Measurements from ENCODE around the gene NT5C3A. TPM values are rescaled to one million over a fixed set of nuclear protein-coding genes. Genes with fewer than 3 reads are reported as not detected.

NT5C3A gene
- total RNA-seq, 1 experiment from 2014 or later, result 34.2 TPM

DNA sequence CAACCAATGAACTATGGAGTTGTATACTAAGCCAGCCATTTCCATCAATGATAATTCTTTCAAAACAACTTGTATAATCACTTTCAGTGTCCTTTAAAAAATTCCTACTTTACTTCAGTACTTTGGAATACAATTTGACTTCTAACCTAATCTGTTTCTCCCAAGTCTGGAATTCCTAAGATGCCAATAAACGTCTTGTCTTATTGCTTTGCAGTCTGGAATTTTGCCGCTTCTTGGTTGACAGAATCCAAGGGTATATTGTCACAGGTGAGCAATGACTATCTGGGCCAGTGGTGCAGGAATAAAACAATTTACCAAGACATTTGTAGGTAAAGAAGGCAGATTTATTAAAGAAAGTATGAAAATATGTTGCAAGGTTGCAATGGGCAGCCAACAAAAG, 24.8 kb upstream of the NT5C3A start:
- no peaks in the 10 kb centered on the region for H3K27me3 ChIP-seq
- DNase-seq, result no peak
- no peaks in the 10 kb centered on the region for H3K36me3 ChIP-seq
- H3K4me3 ChIP-seq, result no peak overlapping the region
- H3K9me3 ChIP-seq, result no peaks in the 10 kb centered on the region

DNA sequence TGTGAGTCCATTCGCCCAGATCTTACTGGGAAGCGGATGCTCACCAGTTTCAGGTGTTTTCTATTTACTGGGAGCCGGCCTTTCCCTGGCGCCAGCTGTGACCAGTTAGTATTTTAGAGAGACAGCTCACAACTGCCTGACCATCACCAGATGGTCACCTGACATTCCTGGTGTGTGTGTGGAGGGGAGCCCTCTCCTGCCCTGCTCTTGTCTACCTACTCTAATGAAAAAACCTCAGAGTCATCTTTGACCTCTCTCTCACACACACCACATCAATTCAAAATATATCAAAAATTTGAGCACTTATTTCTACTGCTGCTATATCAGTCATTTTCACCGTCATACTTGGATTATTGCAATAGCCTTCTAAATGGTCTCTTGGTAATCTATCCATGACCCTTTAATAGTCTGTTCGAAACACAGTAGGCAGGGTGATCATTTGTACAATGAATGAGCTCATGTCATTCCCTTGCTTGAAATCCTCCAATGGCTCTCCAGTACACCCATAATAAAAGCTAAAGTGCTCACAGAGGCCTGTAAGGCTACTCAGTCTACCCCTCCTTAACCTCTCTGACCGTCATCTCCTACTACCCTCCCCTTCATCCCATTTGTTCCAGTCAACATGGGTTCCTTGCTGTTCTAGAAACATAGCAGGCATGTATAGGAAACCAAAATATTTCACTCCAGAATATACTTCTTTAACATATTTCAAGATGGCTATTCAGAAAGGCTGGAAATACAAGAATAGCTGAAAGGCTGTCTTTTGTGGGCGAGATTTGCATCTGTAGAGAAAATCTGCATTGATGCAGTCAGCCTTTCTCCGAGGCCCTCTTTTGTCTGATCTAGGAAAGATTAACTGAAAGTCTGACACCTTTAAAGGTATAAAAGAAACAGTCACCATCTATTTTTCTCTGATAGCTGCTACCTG, 17.5 kb upstream of the NT5C3A start:
- no peaks in the 10 kb centered on the region for H3K36me3 ChIP-seq
- H3K4me3 ChIP-seq, result no peak overlapping the region
- no peak for DNase-seq
- H3K27me3 ChIP-seq, result no peaks in the 10 kb centered on the region
- no peaks in the 10 kb centered on the region for H3K9me3 ChIP-seq

DNA sequence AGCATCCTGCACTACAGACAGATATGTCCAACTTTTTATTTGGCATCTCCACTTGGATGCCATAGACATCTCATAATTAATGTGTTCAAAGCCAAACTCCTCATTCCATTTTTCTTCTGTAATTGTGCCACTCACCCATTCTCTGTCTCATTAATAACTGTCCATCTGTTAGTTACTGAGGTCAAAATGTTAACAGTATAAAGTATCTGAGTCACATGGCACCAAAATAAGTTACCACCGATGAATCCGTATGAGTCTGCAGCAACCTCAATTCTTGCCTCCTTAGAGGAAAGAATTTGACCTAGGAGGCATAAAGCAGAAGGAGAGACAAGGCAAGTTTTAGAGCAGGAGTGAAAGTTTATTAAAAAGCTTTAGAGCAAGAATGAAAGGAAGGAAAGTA, 16.5 kb upstream of the NT5C3A start:
- Histone ChIP-seq H3K4me3 (no peak overlapping the region), H3K27me3 (no peaks in the 10 kb centered on the region), H3K36me3 (no peaks in the 10 kb centered on the region), H3K9me3 (no peaks in the 10 kb centered on the region)
- no peak for DNase-seq

DNA sequence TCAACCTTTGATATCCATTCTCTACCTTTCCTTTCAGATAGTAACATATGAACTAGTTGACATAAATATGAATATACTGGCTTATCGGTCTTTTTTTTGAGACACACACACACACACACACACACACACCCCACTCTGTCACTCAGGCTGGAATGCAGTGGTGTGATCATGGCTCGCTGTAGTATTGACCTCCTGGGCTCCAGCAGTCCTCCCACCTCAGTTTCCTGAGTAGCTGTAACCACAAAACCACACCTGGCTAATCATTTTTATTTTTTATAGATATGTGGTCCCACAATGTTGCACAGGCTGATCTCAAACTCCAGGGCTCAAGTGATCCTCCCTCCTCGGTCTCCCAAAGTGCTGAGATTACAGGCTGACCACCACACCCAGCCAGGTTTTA, 14.2 kb upstream of the NT5C3A start:
- no peaks in the 10 kb centered on the region for H3K9me3 ChIP-seq
- H3K27me3 ChIP-seq, result no peaks in the 10 kb centered on the region
- no peak for DNase-seq
- no peaks in the 10 kb centered on the region for H3K36me3 ChIP-seq
- H3K4me3 ChIP-seq, result no peak overlapping the region

DNA sequence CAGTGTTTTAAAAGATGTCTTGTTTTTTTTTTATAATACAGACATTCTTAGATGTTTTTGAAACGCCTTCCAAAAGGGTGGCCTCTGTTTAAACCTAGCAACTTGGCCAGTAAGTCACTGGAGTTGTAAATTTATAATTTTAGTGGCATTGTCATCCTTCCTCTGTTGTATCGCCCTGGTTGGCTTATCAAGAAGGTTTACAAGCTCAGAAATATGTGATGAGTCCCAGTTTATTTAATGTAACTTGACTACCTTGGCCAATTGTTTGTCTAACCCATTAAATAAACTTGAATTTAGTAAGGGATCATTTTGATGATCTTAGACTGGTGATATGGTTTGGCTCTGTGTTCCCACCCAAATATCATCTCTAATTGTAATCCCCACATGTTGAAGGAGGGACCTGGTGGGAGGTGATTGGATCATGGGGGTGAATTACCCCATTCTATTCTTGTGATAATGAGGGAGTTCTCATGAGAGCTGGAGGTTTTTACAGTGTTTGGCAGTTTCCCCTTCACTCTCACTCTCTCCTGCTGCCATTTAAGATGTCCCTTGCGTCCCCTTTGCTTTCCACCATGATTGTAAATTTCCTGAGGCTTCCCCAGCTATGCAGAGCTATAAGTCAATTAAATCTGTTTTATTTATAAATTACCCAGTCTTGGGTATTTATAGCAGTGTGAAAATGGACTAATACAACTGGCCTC, 13.4 kb upstream of the NT5C3A start:
- no peaks in the 10 kb centered on the region for H3K9me3 ChIP-seq
- H3K27me3 ChIP-seq, result no peaks in the 10 kb centered on the region
- no peaks in the 10 kb centered on the region for H3K36me3 ChIP-seq
- DNase-seq, result no peak
- H3K4me3 ChIP-seq, result no peak overlapping the region

DNA sequence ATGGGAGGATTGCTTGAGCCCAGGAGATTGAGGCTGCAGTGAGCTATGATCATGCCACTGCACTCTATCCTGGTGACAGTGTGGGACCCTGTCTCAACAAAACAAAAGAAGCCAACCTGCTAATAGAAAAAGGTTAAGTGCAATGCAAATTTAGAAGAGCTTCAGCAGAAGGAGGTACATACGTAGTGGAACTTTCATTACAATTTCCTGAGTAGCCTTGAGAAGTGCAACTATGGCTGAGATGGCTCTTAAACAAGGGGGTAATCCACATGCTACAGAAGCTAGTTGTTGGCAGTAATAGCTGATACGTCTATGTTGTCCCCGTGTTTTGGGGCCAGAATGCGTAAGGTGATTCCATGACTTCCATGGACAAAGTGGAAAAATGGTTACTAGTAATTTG, 10.7 kb upstream of the NT5C3A start:
- DNase-seq, result no peak
- peaks cover 10% of the 10 kb centered on the region for H3K9me3 ChIP-seq
- H3K4me3 ChIP-seq, result no peak overlapping the region
- no peaks in the 10 kb centered on the region for H3K27me3 ChIP-seq
- no peaks in the 10 kb centered on the region for H3K36me3 ChIP-seq

DNA sequence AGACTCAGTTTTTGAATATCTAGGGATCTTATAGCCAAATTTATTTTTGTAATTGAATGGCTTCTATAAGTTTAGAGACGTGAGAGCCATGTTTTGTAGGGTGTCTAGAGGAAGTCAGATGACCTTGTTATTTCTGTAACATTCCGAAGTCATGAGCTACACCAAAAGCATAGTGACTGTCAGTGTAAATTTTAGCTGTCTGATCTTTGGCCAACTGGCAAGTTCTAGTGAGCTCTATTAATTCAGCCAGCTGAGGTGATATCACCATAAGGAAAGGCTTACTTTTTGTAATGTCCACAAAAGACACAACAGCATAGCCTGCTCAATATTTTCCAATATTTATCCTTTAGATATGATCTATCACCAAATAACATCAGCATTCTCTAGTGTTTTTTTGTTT, 9.9 kb upstream of the NT5C3A start:
- Histone ChIP-seq H3K4me3 (no peak overlapping the region), H3K9me3 (peaks cover 10% of the 10 kb centered on the region), H3K27me3 (no peaks in the 10 kb centered on the region), H3K36me3 (no peaks in the 10 kb centered on the region)
- DNase-seq, result peak; percentile 23

DNA sequence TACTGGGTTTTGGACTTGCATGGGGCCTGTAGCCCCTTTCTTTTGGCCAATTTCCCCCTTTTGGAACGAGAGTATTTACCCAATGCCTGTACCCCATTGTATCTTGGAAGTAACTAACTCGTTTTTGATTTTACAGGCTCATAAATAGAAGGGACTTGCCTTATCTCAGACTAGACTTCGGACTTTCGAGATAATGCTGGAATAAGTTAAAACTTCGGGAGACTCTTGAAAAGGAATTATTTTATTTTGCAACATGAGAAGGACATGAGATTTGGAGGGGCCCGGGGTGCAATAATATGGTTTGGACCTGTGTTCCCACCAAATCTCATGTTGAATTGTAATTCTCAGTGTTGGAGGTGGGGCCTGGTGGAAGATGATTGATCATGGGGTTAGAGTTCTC, 8.3 kb upstream of the NT5C3A start:
- Histone ChIP-seq H3K27me3 (no peaks in the 10 kb centered on the region), H3K4me3 (no peak overlapping the region), H3K9me3 (peaks cover 13% of the 10 kb centered on the region), H3K36me3 (no peaks in the 10 kb centered on the region)
- no peak for DNase-seq

DNA sequence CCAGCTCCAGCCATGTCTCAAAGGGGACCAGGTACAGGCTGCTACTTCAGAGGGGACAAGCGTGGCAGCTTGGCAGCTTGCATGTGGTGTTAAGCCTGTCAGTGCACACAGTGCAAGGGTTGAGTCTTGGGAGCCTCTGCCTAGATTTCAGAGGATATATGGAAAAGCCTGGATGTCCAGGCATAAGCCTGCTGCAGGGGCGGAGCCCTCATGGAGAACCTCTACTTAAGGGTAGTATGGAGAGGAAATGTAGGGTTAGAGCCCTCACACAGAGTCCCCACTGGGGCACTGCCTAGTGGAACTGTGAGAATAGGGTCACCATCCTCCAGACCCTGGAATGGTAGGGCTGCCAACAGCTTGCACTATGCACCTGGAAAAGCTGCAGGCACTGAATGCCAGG, 7.7 kb upstream of the NT5C3A start:
- DNase-seq, result no peak
- Histone ChIP-seq H3K4me3 (no peak overlapping the region), H3K9me3 (peaks cover 13% of the 10 kb centered on the region), H3K36me3 (no peaks in the 10 kb centered on the region), H3K27me3 (no peaks in the 10 kb centered on the region)

DNA sequence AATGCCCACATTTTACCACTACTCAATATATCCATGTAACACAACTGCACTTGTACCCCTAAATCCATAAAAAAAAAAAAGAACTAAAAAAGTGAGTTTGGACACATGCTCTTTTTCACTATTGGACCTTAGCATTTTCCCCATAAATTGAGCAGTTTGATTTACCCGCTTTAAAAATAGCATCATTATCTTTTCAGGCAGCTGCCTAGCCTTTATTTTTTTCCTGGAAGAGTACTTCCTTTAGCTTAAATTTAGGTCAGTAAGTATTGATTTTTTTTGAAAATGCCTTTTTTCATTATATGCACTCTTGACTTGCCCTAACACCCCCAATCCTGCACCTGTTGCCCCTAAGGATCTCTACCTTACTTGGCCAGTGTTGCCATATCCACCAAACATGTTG, 5.3 kb upstream of the NT5C3A start:
- Histone ChIP-seq H3K9me3 (peaks cover 13% of the 10 kb centered on the region), H3K4me3 (no peak overlapping the region), H3K27me3 (no peaks in the 10 kb centered on the region), H3K36me3 (no peaks in the 10 kb centered on the region)
- no peak for DNase-seq

DNA sequence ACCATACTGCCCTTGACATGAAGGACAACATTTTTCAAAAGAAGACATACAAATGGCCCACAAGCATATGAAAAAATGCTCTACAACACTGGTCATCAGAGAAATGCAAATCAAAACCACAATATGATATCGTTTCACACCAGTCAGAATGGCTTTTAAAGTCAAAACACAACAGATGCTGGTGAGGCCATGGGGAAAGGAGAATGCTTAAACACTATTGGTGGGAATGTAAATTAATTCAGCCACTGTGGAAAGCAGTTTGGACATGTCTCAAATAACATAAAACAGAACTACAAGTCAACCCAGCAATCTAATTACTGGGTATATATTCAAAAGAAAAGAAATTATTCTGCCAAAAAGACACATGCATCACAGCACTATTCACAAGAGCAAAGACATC, 4.2 kb upstream of the NT5C3A start:
- H3K4me3 ChIP-seq, result no peak overlapping the region
- peaks cover 13% of the 10 kb centered on the region for H3K9me3 ChIP-seq
- no peak for DNase-seq
- H3K27me3 ChIP-seq, result no peaks in the 10 kb centered on the region
- H3K36me3 ChIP-seq, result no peaks in the 10 kb centered on the region

DNA sequence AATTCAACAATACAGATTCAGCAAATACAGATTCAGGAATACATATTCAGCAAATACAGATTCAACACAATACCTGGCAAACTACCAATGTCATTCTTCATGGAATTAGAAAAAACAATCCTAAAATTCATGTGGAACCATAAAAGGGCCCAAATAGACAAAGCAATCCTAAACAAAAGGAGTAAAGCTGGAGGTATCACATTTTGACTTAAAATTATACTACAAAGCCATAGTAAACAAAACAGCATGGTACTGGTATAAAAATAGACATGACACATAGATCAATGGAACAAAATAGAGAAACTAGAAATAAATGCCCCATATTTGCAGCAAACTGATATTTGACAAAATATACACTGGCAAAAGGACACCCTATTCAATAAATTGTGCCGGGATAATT, 3.4 kb upstream of the NT5C3A start:
- peaks cover under 1% of the 10 kb centered on the region for H3K36me3 ChIP-seq
- no peak overlapping the region for H3K4me3 ChIP-seq
- no peaks in the 10 kb centered on the region for H3K27me3 ChIP-seq
- H3K9me3 ChIP-seq, result peaks cover 13% of the 10 kb centered on the region
- no peak for DNase-seq

DNA sequence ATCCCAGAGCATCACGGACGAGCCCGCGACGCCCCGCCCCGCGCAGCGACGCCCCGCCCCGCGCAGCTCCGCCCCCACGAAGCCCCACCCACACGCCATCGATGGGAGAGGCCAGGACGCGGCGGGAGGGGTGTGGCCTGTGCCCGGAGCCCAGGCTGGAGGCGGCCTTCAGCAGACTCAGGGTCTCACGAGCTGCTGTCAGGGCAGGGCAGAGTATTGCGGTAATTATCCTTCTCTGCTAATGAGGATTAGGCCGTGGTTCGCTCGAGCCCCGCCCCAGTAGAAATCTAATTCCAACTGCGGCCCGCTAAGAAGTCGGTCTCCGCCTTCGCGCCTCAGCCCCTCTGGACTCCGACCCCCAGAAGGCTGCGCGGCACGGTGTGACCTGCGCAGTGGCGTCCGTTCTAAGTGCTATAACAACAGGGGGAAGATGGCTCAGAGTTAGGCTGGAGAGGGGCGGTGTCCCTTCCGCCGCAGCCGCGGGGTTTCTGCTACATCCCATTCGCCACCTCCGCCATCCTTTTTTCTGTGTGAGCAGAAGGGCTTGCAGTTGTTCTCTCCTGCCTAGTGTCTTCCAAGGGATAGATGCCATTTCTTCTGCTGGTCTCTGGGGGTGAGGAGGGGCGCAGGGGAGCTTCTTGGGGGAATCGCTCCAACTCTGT, 337 bp upstream of the NT5C3A start:
- peak; percentile 92 for DNase-seq
- H3K36me3 ChIP-seq, result peaks cover 17% of the 10 kb centered on the region
- peaks cover 3% of the 10 kb centered on the region for H3K9me3 ChIP-seq
- H3K27me3 ChIP-seq, result no peaks in the 10 kb centered on the region
- peak overlapping the region; percentile 69 for H3K4me3 ChIP-seq

DNA sequence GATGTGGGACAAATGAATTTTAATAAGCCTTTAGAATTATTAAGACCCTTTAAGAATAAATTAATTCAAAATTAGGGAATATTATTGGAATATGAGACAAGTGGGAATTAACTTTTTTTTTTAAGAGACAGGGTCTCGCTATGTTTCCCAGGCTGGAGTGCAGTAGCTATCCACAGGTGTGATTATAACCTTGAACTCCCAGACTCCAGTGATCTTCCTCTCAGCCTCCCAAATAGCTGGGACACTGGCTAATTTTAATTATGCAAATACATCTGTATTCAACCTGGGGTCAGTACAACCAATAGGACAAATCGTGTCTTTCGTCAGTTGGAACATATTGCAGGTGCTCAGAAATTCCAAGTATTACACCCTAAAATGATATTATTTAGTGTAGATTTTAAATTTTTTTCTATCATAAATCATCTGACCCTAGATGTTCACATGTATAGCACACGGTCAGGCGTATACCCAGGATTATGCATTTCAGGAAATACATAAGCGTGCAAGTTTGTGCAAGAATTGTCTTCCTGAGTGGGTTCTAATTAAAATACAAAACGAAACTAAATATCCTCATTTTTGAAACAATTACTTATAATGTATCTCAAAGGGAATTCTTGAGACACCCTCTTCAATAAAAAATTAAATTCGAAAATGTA, 1.2 kb downstream of the NT5C3A start:
- Histone ChIP-seq H3K27me3 (no peaks in the 10 kb centered on the region), H3K4me3 (peak overlapping the region; percentile 69), H3K36me3 (peaks cover 23% of the 10 kb centered on the region), H3K9me3 (peaks cover 3% of the 10 kb centered on the region)
- DNase-seq, result no peak

DNA sequence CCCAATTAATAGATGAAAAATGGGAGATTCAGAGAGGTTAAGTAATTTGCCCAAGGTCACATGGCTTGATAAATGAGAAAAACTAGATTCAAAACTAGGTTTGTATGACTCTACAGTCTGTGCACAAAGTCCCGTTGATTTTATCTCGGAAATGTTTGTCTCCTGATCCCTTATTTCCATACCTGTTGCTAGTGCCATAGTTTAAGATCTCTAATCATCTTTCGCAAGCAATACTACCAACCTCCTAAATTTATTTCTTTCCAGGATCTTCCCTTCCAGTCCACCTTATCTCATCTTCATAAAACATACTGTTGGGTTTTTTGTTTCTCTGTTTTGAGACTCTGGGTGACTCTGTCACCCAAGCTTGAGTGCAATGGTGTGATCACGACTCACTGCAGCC, 2.9 kb downstream of the NT5C3A start:
- no peak for DNase-seq
- Histone ChIP-seq H3K9me3 (no peaks in the 10 kb centered on the region; the same call in 1 of the 2 replicates), H3K27me3 (no peaks in the 10 kb centered on the region), H3K4me3 (no peak overlapping the region), H3K36me3 (peaks cover 26% of the 10 kb centered on the region)

DNA sequence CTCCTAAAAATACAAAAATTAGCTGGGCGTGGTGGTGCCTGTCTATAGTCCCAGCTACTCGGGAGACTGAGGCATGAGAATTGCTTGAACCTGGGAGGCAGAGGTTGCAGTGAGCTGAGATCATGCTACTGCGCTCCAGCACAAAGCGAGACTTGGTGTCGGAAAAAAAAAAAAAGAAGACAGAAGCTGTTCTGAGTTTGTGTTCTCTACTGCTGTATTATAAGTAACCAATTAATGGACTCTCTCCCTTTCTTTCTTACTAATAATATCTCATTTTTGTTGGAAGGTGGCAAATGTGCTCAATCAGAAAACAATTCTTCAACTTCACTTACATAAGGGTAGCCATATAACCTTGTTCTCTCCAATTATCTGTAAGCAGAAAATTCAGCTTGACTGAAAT, 7.4 kb downstream of the NT5C3A start:
- H3K9me3 ChIP-seq, result no peaks in the 10 kb centered on the region; the same call in 1 of the 2 replicates
- H3K27me3 ChIP-seq, result no peaks in the 10 kb centered on the region
- H3K4me3 ChIP-seq, result no peak overlapping the region
- no peak for DNase-seq
- H3K36me3 ChIP-seq, result peaks cover 19% of the 10 kb centered on the region

All from MG63 (cell line).